ENCODE results near the gene NUP133.

NUP133 gene

DNA sequence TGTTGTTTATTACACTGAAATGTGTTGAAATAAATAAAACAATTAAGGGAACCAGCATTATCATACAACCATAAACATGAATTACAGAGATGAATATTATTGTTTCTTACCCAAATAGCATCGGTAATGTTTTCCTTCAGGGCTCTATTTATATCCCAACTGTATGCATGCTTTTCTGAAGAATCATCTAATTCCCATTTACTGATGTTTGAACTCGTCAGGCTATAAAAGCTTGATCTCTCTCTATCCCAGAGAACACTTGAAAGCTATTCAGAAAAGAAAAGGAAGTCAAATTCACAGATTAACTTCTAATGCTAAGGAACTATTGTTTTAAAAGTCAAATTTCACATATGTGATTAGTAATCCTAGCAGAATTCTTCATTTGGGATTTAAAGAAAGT lies 12.4 kb downstream of the NUP133 start:
- Mint-ChIP-seq H3K36me3 (ENCODE audit: low read depth) (peaks cover 59% of the 10 kb centered on the region), H3K4me1 (no peaks in the 10 kb centered on the region), H3K27ac (no peak overlapping the region), H3K27me3 (ENCODE audit: low read depth) (no peaks in the 10 kb centered on the region), H3K4me3 (no peak overlapping the region), H3K9me3 (no peaks in the 10 kb centered on the region)
- TF ChIP-seq, protein P1, sequence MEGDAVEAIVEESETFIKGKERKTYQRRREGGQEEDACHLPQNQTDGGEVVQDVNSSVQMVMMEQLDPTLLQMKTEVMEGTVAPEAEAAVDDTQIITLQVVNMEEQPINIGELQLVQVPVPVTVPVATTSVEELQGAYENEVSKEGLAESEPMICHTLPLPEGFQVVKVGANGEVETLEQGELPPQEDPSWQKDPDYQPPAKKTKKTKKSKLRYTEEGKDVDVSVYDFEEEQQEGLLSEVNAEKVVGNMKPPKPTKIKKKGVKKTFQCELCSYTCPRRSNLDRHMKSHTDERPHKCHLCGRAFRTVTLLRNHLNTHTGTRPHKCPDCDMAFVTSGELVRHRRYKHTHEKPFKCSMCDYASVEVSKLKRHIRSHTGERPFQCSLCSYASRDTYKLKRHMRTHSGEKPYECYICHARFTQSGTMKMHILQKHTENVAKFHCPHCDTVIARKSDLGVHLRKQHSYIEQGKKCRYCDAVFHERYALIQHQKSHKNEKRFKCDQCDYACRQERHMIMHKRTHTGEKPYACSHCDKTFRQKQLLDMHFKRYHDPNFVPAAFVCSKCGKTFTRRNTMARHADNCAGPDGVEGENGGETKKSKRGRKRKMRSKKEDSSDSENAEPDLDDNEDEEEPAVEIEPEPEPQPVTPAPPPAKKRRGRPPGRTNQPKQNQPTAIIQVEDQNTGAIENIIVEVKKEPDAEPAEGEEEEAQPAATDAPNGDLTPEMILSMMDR (IDR thresholded peaks at IDR 0.05; ENCODE audit: unreplicated experiment in 3 of 3): no peak

DNA sequence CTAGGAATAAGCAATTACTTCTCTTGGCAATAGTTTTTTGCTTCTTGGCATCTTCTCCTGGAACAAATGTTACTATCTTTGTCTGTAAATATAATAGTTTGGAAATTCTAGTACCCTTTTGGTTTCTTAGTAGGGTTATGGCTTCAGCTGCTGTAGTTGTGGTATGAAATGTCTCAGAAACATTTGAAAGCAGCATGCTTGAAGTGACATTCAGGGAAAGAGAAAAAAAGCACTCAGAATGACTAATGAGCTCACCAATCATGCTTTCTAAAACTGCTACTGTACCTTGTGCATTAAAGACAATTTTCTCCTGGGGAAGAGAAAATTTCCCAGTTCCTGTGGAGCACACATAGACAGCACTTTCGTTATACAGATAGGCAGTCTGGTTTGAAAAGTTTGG lies 21.0 kb downstream of the NUP133 start:
- TF ChIP-seq, protein P1 (IDR thresholded peaks at IDR 0.05; ENCODE audit: unreplicated experiment in 3 of 3): no peak
- Mint-ChIP-seq H3K27ac (no peak overlapping the region), H3K36me3 (ENCODE audit: low read depth) (peaks cover 64% of the 10 kb centered on the region), H3K27me3 (ENCODE audit: low read depth) (no peaks in the 10 kb centered on the region), H3K4me1 (no peaks in the 10 kb centered on the region), H3K9me3 (no peaks in the 10 kb centered on the region), H3K4me3 (no peak overlapping the region)

DNA sequence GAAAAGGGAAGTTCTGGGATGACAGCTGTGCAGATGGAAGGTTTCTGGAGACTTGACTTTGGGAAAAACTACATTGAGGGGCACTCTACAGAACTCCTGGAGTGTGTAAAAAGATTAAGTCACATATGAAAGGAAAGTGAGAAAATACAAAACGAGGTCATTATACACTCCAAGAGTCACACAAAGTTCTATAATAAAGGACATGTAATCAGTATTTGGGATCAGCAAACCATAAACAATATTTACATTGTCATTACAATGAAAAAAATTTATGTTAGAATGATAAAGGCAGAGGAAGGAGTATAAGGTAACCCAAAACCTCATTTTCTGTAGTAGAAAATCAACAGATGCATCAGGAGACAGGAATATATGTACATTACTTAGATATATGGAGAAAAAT lies 22.8 kb downstream of the NUP133 start:
- Mint-ChIP-seq H3K36me3 (ENCODE audit: low read depth) (peaks cover 67% of the 10 kb centered on the region), H3K27ac (no peak overlapping the region), H3K27me3 (ENCODE audit: low read depth) (no peaks in the 10 kb centered on the region), H3K4me1 (no peaks in the 10 kb centered on the region), H3K9me3 (no peaks in the 10 kb centered on the region), H3K4me3 (no peak overlapping the region)
- TF ChIP-seq, protein P1 (IDR thresholded peaks at IDR 0.05; ENCODE audit: unreplicated experiment in 3 of 3): no peak

DNA sequence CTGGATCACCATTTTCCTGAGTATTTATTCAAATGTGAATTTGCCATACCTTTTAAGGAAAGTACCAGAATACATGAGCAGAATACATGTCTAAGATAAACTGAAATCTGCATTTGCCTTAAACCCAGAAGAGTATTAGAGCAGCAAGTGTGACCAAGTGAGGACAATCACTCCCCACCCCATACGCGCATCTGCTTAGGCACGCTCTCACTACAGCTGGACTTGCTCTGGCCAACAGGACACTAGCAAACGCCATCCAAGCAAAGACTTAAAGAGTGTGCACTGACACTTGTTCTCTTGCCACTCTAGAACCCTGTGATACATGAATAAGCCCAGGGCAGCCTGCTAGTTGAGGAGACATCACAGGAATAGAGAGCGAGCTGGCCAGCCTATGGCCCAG lies 25.6 kb downstream of the NUP133 start:
- Mint-ChIP-seq H3K36me3 (ENCODE audit: low read depth) (peaks cover 68% of the 10 kb centered on the region), H3K4me1 (no peaks in the 10 kb centered on the region), H3K4me3 (no peak overlapping the region), H3K9me3 (no peaks in the 10 kb centered on the region), H3K27ac (peak overlapping the region in 1 of 3 experiments; percentile 59), H3K27me3 (ENCODE audit: low read depth) (no peaks in the 10 kb centered on the region)
- TF ChIP-seq, protein P1 (IDR thresholded peaks at IDR 0.05; ENCODE audit: unreplicated experiment in 3 of 3): no peak

DNA sequence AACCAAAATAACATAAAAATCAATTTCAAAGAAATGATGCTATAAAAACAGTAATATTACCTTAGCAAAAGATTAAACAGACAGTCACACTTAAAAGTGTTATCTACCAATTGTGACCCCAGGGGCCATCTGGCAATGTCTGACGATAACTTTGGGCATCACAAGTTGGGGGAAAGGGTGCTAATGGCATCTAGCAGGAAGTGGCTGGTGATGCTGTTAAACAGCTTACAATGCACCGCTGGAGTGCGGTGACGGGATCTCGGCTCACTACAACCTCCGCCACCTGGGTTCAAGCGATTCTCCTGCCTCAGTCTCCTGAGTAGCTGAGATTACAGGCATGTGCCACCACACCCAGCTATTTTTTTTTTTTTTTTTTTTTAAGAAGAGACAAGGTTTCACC lies 27.6 kb downstream of the NUP133 start:
- no peak overlapping the region for H3K27ac Mint-ChIP-seq
- TF ChIP-seq, protein P1 (IDR thresholded peaks at IDR 0.05; ENCODE audit: unreplicated experiment in 3 of 3): no peak
- no peaks in the 10 kb centered on the region for H3K27me3 Mint-ChIP-seq (ENCODE audit: low read depth)
- peaks cover 65% of the 10 kb centered on the region for H3K36me3 Mint-ChIP-seq (ENCODE audit: low read depth)
- no peaks in the 10 kb centered on the region for H3K4me1 Mint-ChIP-seq
- no peak overlapping the region for H3K4me3 Mint-ChIP-seq
- no peaks in the 10 kb centered on the region for H3K9me3 Mint-ChIP-seq

DNA sequence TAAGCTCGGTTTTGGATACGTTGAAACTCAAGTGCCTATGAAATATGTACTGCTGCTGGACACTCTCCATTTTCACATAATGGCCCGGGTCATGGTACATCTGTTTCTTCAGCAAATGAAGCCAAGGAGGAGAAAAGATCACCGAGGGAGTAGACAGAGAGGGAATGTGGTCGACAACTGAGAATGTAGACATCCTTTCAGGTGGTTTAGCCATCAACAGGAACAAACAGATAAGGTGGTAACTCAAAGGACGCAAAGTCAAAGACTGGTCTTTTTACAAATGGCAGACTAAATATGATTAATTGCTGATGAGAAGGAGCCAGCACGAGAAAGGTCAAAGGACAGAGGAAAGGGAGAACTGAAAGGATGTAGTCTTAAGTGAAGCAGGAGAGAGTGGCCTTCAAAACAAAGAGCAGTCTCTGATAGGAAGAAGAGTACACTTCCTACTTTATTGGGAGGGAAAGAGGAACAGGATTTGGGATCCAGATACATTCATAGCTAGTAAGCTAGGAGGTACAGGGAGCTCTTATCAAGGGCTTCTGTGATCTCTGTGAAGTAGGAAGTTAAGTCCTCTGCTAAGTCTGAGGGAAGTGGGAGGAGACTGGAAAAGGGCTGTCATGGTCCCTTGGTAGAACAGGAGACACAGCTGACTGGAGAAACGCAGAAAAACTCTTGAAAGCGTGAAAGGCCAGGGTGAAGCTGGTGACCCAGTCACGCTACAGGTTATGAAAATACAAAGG lies 28.3 kb downstream of the NUP133 start:
- no peaks in the 10 kb centered on the region for H3K4me1 Mint-ChIP-seq

More for the DNA sequence above, 28.3 kb downstream of the NUP133 start:
- H3K27ac Mint-ChIP-seq: no peak overlapping the region
- no peaks in the 10 kb centered on the region for H3K9me3 Mint-ChIP-seq
- TF ChIP-seq, protein P1 (IDR thresholded peaks at IDR 0.05; ENCODE audit: unreplicated experiment in 3 of 3): no peak
- no peaks in the 10 kb centered on the region for H3K27me3 Mint-ChIP-seq (ENCODE audit: low read depth)
- peaks cover 64% of the 10 kb centered on the region for H3K36me3 Mint-ChIP-seq (ENCODE audit: low read depth)
- no peak overlapping the region for H3K4me3 Mint-ChIP-seq
